Stimulated activated CD4-positive, alpha-beta T cell treated with anti-CD3 and anti-CD28 coated beads, Interleukin-4, amount 100 ng/mL, for 1 hour (primary cell): ENCODE results near the gene MED9.
"Not testable (repeated sequence)": the region's sequence is repeated elsewhere in the genome, so short reads cannot be mapped to it uniquely, and the experiment has no call there.

Source experiments
- DNase-seq: peaks from one replicate; pipeline ENCODE4 v3.0.0-alpha.2; 2020

The MED9 gene, protein sequence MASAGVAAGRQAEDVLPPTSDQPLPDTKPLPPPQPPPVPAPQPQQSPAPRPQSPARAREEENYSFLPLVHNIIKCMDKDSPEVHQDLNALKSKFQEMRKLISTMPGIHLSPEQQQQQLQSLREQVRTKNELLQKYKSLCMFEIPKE

DNA sequence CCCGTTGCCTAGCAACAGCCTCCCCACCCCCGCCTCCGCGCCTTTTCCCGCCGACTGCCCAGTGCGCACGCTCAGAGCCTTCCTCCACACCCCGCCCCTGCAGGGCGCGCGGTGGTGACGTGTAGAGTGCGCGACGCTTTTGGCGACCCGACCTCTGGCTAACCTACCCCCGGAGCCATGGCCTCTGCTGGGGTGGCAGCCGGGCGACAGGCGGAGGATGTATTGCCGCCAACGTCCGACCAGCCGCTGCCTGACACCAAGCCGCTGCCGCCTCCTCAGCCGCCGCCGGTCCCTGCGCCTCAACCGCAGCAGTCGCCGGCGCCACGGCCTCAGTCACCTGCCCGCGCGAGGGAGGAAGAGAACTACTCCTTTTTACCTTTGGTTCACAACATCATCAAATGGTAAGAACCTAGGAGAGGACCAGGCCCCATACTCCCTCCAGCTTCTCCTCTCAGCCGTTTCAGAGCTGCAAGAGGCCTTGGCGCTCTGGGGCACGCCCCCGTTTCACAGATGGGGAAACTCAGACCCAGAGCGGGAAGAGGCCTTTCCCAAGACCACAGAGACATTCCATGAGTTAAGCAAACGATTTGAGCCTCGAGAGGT is at the start of gene MED9:
MED9 (plus strand) TSS at position 136 of the 603 bp plus-strand sequence; CDS start at position 178, 42 bp downstream.
- peak; percentile 97 for DNase-seq

DNA sequence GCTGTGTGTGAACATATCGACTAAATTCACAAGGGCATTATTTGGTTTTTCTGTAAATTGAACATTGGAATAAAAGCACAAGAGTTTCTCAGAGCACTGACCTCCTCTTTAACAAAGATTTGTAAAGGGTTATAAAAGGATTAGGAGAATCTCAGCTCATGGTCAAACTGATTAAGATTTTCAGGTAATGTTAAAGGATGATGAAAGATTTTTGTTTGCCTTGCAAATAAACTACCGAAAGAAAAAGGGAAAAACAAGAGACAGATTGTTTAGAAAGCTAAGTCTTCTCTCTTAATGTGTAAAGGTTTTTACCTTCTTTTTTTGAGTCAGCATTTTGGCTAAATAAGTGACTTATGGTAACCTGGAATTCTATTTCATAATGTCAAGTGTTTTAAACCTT is 47.6 kb upstream of the MED9 start:
- no peak for DNase-seq

DNA sequence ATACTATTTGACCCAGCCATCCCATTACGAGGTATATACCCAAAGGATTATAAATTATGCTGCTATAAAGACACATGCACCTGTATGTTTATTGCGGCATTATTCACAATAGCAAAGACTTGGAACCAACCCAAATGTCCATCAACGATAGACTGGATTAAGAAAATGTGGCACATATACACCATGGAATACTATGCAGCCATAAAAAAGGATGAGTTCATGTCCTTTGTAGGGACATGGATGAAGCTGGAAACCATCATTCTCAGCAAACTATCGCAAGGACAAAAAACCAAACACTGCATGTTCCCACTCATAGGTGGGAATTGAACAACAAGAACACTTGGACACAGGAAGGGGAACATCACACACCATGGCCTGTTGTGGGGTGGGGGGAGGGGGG is 45.9 kb upstream of the MED9 start:
- DNase-seq = not testable (repeated sequence)

DNA sequence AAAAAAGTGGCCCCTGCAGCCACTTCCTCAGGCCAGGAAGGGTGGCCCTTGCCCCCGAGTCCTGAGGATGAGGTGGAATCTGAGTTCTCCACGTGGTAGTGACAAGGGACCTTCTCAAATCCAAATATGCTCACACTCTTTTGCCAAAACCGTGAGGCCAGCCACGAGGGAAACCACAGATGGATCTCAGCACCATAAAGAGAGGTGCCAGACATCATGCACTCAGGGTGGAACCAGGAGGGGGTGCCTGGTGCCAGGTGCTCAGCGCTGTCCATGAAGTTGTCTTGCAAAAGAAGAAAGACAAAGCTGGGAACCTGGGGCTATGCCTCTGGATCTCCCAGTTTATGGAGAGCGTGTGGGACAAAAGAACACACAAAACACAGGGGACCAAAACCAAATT is 45.2 kb upstream of the MED9 start:
- DNase-seq = no peak

DNA sequence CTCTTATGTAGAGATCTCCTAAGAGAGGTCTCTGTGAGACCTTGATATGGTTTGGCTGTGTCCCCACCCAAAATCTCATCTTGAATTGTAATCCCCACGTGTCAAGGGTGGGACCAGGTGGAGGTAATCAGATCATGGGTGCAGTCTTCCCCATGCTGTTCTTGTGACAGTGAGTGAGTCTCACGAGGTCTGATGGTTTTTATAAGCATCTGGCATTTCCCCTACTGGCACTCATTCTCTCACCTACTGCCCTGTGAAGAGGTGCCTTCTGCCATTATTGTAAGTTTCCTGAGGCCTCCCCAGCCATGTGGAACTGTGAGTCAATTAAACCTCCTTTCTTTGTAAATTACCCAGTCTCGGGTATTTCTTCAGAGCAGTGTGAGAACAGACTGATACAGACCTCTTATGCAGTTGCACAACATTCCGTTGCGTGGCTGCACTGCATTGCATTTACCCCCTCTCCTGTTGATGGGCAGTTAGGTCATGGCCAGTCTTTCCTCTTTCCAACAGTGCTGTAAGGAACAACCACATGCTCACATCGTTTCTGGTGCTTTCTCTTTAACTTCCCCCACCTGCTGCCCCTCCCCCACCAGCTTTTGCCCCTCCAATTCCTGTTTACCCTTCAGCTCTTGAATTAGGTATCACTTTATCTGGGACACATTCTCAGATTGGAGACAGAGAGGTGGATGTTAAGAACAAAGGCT is 43.6 kb upstream of the MED9 start:
- DNase-seq = no peak

DNA sequence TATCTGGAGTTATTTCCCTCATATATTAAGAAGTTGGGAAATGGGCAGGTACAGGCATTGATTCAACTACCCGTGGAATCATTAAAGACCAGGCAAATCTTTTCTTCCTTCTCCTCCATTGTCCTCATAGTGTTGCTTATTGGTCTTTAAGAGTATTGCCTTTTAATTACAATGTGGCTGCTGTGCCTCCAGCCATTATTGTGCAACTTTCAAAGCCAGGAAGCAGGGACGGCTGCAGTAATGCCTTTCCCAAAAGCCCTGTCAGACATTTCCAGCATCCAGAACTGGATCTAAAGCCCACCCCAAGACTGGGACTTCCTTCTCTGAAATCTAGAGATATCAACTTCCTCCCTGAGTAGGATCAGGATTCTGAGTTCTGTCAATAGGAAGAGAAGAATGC is 42.3 kb upstream of the MED9 start:
- DNase-seq = no peak

DNA sequence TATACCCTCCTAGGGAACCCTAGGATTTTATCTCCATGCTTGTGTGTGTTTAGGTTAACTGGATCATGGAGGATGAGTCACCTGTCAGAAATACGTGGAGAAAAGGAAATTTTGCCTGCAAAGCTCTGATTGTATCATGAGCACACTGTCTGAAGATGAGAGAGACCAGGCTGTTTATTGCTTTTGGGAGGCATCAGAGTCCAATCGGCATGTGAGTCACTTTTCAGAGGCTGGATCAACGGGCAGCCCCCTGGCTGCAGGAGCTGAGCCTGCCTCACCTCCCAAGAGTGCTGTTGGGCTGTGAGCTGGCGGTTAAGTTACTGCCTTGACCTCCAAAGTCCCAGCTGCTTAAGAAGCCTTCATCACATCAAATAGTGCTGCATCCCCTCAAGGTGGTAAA is 41.5 kb upstream of the MED9 start:
- no peak for DNase-seq

DNA sequence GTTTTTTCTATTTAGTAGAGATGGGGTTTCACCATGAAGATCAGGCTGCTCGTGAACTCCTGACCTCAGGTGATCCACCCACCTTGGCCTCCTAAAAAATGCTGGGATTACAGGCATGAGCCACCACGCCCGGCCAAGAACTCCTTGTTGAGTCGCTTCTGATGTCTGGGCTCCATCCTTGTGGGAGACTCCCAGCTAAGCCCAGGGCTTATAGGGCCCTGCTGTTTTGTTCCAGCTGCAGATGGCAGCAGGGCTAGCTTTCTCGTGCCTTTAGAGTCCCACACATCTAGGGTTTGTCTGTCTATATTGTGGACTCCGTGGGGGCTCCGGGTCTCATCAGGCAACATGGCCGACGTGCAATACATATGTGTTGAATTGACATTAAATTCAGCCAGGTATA is 39.3 kb upstream of the MED9 start:
- DNase-seq = no peak

DNA sequence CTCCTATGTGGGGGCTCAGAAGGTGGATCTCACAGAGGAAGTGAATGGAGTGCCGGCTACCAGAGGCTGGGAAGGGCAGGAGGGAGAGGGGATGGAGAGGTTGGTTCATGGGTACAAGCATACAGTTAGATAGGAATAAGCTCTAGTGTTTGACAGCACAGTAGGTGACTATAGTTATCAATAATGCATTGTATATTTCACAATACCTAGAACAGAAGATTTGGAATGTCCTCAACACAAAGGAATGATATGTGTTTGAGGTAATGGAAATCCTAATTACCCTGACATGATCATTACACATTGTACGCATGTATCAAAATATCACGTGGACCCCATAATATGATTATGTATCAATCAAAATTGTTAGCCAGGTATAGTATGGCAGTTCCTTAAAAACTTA is 38.9 kb upstream of the MED9 start:
- DNase-seq = no peak

DNA sequence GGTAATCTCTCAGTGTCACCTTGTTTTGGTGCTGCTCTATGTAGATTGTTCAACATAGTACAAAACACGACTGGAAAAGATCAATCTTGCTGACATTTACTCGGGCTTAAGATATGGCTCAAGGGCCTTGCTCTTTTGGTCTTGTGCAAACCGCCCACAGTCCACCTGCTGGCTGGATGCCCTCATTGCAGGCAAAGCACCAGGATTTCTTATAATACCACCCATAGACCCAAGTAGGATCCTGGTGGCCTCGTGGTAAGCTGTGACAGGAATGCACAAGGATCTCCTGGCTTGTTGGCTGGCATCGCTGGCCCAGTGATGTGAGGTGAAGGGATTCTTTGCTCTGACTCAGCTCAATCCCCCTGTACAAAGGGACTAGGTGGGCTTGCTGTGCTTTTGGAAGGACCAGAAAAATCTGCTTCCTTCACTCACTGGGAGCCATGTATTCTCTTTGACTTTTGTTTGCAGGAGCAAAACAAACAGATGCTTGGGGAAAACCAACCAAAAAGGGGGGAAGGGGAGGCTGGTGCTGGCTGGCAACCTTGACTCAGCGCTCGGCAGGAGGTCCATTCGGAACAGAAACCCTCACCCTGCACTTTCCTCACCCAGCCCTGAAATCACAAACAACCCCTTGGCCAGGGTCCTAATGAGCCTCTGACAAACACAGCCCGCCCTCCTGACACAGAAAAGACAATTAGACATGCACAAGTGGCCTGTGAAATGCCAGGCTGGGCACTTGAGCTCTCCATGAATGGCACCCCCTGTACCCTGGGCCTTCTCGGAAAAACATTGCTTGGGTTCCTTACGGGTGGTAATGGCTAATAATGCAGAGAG is 36.6 kb upstream of the MED9 start:
- peak; percentile 74 for DNase-seq

DNA sequence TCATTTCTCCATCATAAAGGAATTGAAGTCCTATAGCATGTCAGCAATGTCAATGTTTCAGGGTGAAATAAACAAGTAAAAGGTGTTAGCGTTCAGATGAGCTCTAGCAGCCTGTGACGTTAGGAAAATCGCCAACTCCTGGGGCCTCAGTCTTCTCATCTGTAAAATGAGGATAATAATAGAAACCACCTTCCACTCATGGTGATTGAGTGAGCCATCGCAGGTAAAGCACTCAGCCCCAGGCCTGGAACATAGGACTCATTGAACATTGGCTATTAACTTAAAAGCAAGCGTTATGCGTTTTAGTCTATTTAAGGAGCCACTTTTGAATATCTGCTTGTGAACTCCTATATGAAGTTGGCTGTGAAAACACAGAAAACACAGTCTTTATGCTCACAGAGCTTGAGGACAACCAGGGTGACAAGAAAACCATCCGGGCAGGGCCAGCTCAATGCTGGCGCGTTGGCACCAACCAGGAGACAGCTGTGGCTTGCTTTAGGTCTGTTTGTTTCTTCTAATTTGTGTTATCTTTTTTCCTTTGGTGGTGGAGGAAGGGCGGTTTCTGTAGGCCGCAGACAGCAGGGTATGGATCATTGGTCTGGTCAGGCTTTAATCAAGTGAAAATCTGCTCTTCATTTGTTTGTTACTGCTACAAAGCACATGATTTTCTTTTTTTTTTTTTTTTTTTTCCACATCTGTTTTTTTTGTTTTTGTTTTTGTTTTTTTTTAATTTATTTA is 35.7 kb upstream of the MED9 start:
- DNase-seq = no peak

DNA sequence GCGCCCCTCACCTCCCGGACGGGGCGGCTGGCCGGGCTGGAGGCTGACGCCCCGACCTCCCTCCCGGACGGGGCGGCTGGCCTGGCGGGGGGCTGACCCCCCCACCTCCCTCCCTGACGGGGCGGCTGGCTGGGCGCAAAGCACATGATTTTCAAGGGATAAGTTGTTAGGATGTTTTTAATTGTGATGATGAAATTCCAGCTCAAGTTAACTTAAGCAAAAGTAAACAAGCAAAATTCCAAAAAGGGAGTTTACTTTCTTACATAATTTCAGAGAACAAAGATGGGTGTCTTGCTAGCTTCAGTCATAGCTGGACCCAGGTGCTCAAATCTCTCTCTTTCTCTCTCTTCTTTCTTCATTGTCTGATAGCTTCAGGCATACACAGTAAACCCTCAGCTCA is 33.6 kb upstream of the MED9 start:
- no peak for DNase-seq

DNA sequence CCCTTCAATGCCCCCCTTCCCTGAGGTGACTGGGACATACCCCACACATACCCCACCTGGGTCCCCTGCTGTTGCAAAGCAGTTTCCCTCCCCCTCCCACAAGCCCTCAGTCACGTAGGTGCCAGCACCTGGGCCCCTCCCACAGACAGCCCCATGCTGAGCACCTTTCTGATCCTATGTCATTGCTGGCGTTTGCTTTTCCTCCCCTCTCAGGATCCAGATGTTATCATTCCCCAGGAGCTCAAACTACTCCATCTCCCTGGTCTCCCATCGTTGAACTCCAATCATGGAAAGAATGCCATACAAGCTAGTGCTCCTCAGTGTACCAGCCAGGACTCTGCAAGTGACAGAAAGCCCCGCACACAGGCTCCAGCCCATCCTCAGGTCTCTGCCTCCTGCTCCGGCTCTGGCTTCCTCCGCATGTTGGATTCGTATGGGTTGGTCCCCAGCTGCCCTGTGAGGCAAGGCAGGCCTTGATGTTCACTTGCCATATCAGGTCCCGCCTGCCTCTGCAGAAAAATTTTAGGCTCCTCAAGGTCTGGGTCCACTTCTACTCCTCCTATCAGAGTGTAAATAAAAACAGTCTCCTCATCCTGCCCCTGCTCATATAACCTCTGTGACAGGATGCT is 31.4 kb upstream of the MED9 start:
- DNase-seq = no peak

DNA sequence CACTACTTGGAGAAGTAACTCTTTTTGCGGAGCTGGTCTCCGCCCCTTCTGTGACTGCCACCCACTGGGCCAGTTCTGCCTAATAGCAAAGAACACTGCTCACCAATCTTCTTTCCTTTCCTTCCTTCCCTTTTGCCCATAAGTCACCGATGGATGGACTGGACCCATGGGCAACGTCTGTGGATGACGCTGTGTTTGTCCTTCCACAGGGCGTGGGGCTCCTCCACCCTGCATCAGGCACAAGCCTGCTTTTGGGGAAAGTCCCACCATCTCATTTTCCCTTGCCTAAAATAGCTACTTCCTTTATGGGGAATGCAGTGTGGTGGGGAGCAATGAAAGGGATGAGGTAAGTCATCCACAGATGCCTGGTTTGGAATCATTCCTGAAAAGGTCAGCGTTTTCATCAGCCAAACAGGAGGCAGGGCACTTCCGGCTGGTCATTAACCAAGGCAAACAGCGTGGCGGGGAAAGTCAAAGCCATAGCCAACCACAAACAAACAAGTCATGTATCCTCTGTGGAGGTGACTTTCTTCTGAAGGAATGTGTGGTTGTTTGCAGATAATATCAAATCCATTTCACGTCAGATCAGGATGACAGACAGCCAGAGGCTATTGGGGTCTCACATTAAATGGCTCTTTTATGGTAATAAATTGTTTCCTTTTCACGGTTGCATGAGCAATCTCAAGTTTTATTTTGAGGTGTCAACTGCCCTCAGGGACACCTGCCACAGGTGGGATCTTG is 30.7 kb upstream of the MED9 start:
- DNase-seq = no peak

DNA sequence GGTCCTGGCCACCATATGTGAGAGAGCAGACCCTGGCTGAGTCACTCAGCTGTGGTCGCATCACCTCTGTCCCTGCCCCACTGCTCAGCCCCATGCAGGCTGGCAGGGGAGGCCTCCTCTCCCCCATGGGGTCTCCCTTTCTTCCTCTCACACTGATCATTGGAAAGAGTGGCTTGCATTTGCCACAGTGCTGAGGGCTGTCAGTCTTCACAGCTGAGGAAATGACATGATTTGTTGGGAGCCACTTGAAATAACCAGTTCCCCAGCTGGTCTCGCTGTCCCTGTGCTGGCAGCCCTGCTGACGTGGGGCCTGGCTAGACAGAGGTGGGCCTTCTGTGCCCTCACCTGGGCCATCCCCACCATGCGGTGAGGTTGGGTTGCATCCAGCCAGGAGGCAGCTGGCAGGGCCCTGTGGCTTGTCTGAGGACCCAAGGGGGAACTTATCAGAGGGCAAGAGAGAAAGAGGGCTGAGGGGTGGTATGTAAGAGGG is 30.1 kb upstream of the MED9 start:
- DNase-seq = no peak

DNA sequence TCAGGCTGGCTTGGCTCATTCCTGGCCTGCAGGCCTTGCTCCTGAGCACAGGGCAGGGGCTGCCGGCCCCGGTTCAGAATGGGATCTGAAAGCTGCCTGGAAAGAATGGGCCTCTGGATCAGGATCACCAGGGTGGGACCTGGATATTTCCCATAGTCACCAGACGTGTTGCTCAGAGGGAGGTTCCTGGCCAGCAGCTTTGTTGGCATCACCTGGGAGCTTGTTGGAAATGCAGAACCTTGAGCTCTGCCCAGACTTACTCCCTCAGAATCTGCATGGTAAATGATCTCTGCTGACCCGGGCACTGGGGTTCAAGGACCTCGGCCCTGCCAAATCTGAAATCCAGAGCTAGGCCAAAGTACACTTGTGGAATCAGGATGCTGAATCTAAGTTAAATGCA is 29.5 kb upstream of the MED9 start:
- no peak for DNase-seq

DNA sequence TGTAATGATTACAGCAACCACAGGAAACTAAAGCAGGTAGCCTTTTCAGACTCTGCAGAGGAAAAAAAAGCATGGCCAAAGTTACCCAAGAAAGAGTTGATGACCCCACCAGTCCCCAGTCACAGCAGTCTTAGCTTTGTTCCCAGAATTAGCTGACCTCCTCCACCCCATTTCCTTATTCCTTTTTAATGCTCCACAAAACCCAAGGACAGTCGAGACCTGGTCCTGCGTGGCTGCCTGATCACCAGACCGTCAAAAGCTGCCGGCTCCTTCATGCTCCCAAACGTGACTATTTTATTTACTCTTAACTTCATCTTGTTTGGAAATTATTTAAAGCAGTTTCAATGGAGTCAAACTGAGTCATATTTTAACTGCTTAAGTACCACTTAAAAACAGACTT is 28.7 kb upstream of the MED9 start:
- DNase-seq = no peak

DNA sequence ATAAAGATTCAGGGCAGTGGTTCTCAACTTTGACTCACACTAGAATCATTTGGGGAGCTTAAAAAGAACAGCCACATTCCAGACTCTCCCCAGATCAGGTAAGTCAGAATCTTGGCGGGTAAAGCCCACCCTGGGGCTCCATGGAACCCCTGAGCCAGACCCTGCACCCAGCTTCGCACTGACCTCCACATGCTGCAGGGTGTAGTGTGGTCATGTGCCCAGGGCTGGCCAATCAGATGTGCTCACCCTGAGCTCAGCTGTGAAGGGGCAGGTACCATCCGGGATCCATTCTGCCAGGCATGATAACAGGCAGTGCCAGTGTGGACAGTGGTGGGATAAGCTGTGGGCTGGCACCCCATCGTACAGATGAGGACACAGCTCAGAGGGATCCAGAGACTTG is 28.1 kb upstream of the MED9 start:
- no peak for DNase-seq

DNA sequence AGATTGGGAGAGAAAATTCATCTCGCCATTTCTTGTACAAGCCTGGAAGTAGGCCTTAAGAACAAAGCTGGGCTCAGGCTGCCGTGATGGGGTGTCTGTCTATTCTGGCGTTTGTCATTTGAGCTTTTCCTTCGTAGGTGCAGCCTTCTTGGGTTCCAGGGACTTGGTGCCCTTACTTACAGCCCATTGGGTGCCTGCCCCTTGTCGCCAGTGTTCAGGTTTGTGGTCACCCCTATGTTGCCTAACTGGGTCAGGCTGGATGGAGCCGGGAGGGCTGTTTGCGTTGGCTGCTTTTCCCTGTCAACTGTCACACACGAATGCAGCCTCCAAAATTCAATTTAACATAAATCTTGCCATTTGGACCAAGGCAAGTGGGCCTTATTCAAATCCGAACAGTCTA is 23.7 kb upstream of the MED9 start:
- DNase-seq = no peak

DNA sequence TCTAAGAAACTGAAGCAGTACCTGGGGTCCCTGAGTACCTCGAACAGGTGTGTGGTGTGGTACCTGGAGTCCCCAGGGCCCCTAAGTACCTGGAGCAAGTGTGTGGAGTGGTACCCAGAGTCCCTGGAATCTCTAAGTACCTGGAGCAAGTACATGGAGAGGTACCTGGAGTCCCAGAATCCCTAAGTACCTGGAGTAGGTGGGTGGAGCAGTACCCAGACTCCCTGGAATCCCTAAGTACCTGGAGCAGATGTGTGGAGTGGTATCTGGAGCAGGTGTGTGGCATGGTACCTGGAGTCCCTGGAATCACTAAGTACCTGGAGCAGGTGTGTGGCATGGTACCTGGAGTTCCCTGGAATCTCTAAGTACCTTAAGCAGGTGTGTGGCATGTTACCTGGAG is 22.5 kb upstream of the MED9 start:
- DNase-seq = no peak

DNA sequence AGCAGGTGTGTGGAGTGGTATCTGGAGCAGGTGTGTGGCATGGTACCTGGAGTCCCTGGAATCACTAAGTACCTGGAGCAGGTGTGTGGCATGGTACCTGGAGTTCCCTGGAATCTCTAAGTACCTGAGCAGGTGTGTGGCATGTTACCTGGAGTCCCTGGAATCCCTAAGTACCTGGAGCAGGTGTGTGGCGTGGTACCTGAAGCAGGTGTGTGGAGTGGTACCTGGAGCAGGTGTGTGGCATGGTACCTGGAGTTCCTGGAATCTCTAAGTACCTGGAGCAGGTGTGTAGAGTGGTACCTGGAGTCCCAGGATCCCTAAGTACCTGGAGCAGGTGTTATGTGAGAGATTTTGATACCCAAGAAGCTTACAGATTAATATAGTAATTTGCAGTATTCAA is 22.1 kb upstream of the MED9 start:
- DNase-seq = not testable (repeated sequence)

DNA sequence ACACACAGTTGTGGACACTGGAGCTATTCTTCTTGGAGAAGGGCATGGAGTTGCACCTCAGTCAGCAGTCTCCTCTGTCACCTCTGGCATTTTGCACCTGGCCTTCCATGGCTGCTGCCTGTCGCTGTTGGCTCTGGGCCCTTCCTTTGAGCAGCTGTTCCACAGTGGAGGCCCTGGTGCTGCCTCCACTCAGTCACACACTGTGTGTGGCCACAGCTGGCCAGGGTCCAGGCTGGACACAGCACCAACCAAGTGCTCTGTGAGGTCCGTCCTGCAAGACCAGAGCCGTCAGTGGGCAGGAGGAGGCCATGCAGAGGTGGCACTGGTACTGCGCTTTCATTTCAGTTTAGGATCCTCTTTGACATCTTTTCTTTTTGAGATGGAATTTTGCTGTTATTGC is 21.6 kb upstream of the MED9 start:
- no peak for DNase-seq
